ENCODE results near the gene RIF1. TPM values are rescaled to one million over a fixed set of nuclear protein-coding genes. Genes with fewer than 3 reads are reported as not detected.

Gene RIF1
- polyA plus RNA-seq, 1 of the 3 experiments (the other 2 are of a cell fraction) = 2.4 TPM

DNA sequence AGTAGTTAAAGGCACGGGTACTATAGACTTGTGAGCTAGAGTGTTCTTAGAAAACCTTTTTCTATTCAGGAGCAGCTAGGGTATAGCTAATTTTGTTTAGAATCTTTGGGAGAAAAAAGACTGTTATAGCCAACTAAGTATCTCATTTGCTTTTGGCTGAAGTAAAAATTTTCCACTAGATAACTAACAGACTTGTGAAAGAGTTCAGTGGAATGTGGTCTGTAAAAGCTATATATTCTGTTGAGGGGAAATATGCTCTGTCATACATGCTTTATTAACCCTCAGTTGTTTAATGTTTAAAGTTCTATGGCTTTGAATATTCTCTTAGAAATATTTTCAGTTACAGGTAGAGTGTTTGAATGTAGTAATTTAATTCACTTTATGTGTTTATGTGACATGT lies 49.7 kb downstream of the RIF1 start (continued):
- no peak for TF ChIP-seq FOSL2 (IDR thresholded peaks at IDR 0.05; ENCODE audit: borderline replicate concordance, low read depth)

GRCh38 chr2:151465771-151466170 lies 56.1 kb downstream of the RIF1 start:
- H4K20me1 ChIP-seq (ENCODE audit: insufficient read depth) = no peaks in the 10 kb centered on the region
- H3F3A ChIP-seq (replicated peaks; ENCODE audit: insufficient read depth) = no peaks in the 10 kb centered on the region
- no peaks in the 10 kb centered on the region for H3K9me2 ChIP-seq
- ChIA-PET CTCF (no interaction called here), POLR2A (no interaction called here)
- DNase-seq = no peak
- H3K4me2 ChIP-seq = no peak overlapping the region
- no peak overlapping the region for H2AFZ ChIP-seq (ENCODE audit: low read depth)
- no peaks in the 10 kb centered on the region for H3K4me1 ChIP-seq (ENCODE audit: control insufficient read depth in 1 of 2, insufficient read depth in 2 of 2, low read depth in 1 of 2, low read length in 1 of 2)
- H3K27ac ChIP-seq (ENCODE audit: low read depth in 2 of 2, low read length in 1 of 2) = no peak overlapping the region; a peak in 1 of 4 replicates
- H3K9ac ChIP-seq = no peak overlapping the region
- peaks cover 5% of the 10 kb centered on the region; the same call in 1 of the 2 replicates for H3K79me2 ChIP-seq (ENCODE audit: insufficient read depth)
- H3K9me3 ChIP-seq = 0 out of 2 replicates have a peak, but pooled peaks cover 2% of the 10 kb centered on the region
- H3K27me3 ChIP-seq (ENCODE audit: insufficient read depth) = no peaks in the 10 kb centered on the region
- WGBS (ENCODE audit: low lambda C conversion rate) = 93% methylated on average over 3 of the region's 3 CpGs
- TF ChIP-seq MEF2A (IDR thresholded peaks at IDR 0.05; ENCODE audit: borderline replicate concordance, low read depth) (no peak), SMC3 (IDR thresholded peaks at IDR 0.05; ENCODE audit: low read depth, low read length) (no peak), USF2 (IDR thresholded peaks at IDR 0.05; ENCODE audit: borderline replicate concordance, low read depth, low read length) (no peak)
- H3K4me3 ChIP-seq (ENCODE audit: low read depth in 2 of 2, low read length in 1 of 2) = no peak overlapping the region
- peaks cover 84 to 87% of the 10 kb centered on the region in 2 experiments for H3K36me3 ChIP-seq (replicated peaks in 1 of 2; ENCODE audit: control insufficient read depth in 1 of 2, insufficient read depth in 2 of 2, low read length in 1 of 2)

- DNase-seq = no peak
- Histone ChIP-seq H3K79me2 (ENCODE audit: insufficient read depth) (peaks cover 11% of the 10 kb centered on the region; the same call in 1 of the 2 replicates), H4K20me1 (ENCODE audit: insufficient read depth) (no peaks in the 10 kb centered on the region), H2AFZ (ENCODE audit: low read depth) (no peak overlapping the region), H3F3A (replicated peaks; ENCODE audit: insufficient read depth) (no peaks in the 10 kb centered on the region), H3K27me3 (ENCODE audit: insufficient read depth) (no peaks in the 10 kb centered on the region), H3K9me2 (no peaks in the 10 kb centered on the region), H3K36me3 (replicated peaks in 1 of 2; ENCODE audit: control insufficient read depth in 1 of 2, insufficient read depth in 2 of 2, low read length in 1 of 2) (peaks cover 63 to 86% of the 10 kb centered on the region in 2 experiments), H3K27ac (ENCODE audit: low read depth in 2 of 2, low read length in 1 of 2) (no peak overlapping the region), H3K9ac (no peak overlapping the region), H3K4me2 (no peak overlapping the region), H3K4me3 (ENCODE audit: low read depth in 2 of 2, low read length in 1 of 2) (no peak overlapping the region), H3K9me3 (0 out of 2 replicates have a peak, but pooled peaks cover 5% of the 10 kb centered on the region), H3K4me1 (ENCODE audit: control insufficient read depth in 1 of 2, insufficient read depth in 2 of 2, low read depth in 1 of 2, low read length in 1 of 2) (no peaks in the 10 kb centered on the region)
- CTCF ChIA-PET = interaction anchor here (2.9 kb wide), 1 partner anchor 33 kb away, joined by 9 read pairs; no protein-coding TSS in a partner anchor
- TF ChIP-seq, protein P1, sequence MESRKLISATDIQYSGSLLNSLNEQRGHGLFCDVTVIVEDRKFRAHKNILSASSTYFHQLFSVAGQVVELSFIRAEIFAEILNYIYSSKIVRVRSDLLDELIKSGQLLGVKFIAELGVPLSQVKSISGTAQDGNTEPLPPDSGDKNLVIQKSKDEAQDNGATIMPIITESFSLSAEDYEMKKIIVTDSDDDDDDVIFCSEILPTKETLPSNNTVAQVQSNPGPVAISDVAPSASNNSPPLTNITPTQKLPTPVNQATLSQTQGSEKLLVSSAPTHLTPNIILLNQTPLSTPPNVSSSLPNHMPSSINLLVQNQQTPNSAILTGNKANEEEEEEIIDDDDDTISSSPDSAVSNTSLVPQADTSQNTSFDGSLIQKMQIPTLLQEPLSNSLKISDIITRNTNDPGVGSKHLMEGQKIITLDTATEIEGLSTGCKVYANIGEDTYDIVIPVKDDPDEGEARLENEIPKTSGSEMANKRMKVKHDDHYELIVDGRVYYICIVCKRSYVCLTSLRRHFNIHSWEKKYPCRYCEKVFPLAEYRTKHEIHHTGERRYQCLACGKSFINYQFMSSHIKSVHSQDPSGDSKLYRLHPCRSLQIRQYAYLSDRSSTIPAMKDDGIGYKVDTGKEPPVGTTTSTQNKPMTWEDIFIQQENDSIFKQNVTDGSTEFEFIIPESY (IDR thresholded peaks at IDR 0.05; ENCODE audit: borderline replicate concordance, low read depth) = no peak
- TF ChIP-seq CHD2 (IDR thresholded peaks at IDR 0.05; ENCODE audit: low read length, partially characterized antibody) (no peak), JUND (IDR thresholded peaks at IDR 0.05) (no peak), FOSL2 (IDR thresholded peaks at IDR 0.05; ENCODE audit: borderline replicate concordance, low read depth) (no peak), TAF1 (IDR thresholded peaks at IDR 0.05; ENCODE audit: borderline replicate concordance, low read depth, low read length) (no peak), FOXJ3 (CRISPR knock-in tag; IDR thresholded peaks at IDR 0.05) (no peak), RCOR1 (IDR thresholded peaks at IDR 0.05; ENCODE audit: low read length) (no peak), NFIC (IDR thresholded peaks at IDR 0.05; ENCODE audit: borderline replicate concordance) (no peak), RFX5 (IDR thresholded peaks at IDR 0.05; ENCODE audit: low read length) (no peak), TCF12 (IDR thresholded peaks at IDR 0.05) (no peak), EP300 (IDR thresholded peaks at IDR 0.05; ENCODE audit: borderline replicate concordance in 1 of 2, low read depth in 1 of 2, low read length in 1 of 2) (no peak), MXI1 (IDR thresholded peaks at IDR 0.05; ENCODE audit: low read depth, low read length) (no peak), NRF1 (IDR thresholded peaks at IDR 0.05; ENCODE audit: low read depth, low read length) (no peak), SMC3 (IDR thresholded peaks at IDR 0.05; ENCODE audit: low read depth, low read length) (no peak), TEAD4 (IDR thresholded peaks at IDR 0.05; ENCODE audit: borderline replicate concordance, insufficient read depth) (no peak), GABPA (IDR thresholded peaks at IDR 0.05; ENCODE audit: low read depth) (no peak), USF2 (IDR thresholded peaks at IDR 0.05; ENCODE audit: borderline replicate concordance, low read depth, low read length) (no peak)
- TF ChIP-seq, protein P2, sequence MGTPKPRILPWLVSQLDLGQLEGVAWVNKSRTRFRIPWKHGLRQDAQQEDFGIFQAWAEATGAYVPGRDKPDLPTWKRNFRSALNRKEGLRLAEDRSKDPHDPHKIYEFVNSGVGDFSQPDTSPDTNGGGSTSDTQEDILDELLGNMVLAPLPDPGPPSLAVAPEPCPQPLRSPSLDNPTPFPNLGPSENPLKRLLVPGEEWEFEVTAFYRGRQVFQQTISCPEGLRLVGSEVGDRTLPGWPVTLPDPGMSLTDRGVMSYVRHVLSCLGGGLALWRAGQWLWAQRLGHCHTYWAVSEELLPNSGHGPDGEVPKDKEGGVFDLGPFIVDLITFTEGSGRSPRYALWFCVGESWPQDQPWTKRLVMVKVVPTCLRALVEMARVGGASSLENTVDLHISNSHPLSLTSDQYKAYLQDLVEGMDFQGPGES (IDR thresholded peaks at IDR 0.05; ENCODE audit: low read depth, low read length) = no peak
- TF ChIP-seq, protein P3, sequence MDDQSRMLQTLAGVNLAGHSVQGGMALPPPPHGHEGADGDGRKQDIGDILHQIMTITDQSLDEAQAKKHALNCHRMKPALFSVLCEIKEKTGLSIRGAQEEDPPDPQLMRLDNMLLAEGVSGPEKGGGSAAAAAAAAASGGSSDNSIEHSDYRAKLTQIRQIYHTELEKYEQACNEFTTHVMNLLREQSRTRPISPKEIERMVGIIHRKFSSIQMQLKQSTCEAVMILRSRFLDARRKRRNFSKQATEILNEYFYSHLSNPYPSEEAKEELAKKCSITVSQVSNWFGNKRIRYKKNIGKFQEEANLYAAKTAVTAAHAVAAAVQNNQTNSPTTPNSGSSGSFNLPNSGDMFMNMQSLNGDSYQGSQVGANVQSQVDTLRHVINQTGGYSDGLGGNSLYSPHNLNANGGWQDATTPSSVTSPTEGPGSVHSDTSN (IDR thresholded peaks at IDR 0.05) = no peak
- 94% methylated on average over 1 of the region's 1 CpG for WGBS (ENCODE audit: low lambda C conversion rate)
- POLR2A ChIA-PET = no interaction called here
Observed at GRCh38 chr2:151470556-151470955, 60.9 kb downstream of the RIF1 start.
